Gastroesophageal sphincter (tissue), 4 donors: ENCODE measurements around the gene GGTA1. TPM values are rescaled to one million over a fixed set of nuclear protein-coding genes. Genes with fewer than 3 reads are reported as not detected.

Experiments used
- ATAC-seq: fragments of 150-250 bp; one replicate; pipeline ENCODE4 v1.9.1; 2016; ENCODE audit warnings: mild to moderate bottlenecking, moderate library complexity
- H3K27ac ChIP-seq, 4 donors: fragments of 200-600 bp; sonication (generic) in 3 of 4; 1 replicate in 3 of 4; 2 replicates in 1 of 4; pipeline ENCODE4 v1.5.1; 2016 to 2019
- H3K27me3 ChIP-seq: fragments of 200-600 bp; sonication (generic); one replicate; pipeline ENCODE4 v1.5.1; 2019
- H3K36me3 ChIP-seq, 2 donors: fragments of 200-600 bp; sonication (generic); one replicate each; pipeline ENCODE4 v1.5.1; 2019; ENCODE audit warnings: control low read depth in 1 of 2
- H3K4me1 ChIP-seq, 3 donors: fragments of 200-600 bp; sonication (generic); 1 replicate in 2 of 3; 2 replicates in 1 of 3; pipeline ENCODE4 v1.5.1; 2016 to 2019; ENCODE audit warnings: control low read depth in 2 of 3
- H3K4me3 ChIP-seq, 2 donors: fragments of 200-600 bp; sonication (generic); one replicate each; pipeline ENCODE4 v1.5.1; 2019; ENCODE audit warnings: mild to moderate bottlenecking in 1 of 2, moderate library complexity in 1 of 2
- H3K9me3 ChIP-seq, 3 donors: fragments of 200-600 bp; sonication (generic); one replicate each; pipeline ENCODE4 v1.5.1; 2017 to 2019; ENCODE audit warnings: control low read depth in 2 of 3
- CTCF ChIP-seq, 4 experiments: fragments of 200-600 bp in 2 of 4; fragments of 450-650 bp in 2 of 4; sonication (generic) in 1 of 4; IDR thresholded peaks; one replicate each; pipeline ENCODE4 v1.5.1; 2017 to 2019; ENCODE audit warnings: antibody characterized with exemption in 4 of 4, mild to moderate bottlenecking in 2 of 4, moderate library complexity in 2 of 4
- EP300 ChIP-seq: sonication (generic); formaldehyde crosslinking; IDR thresholded peaks from one replicate; pipeline ENCODE4 v1.6.1; 2017; ENCODE audit warnings: antibody characterized with exemption, mild to moderate bottlenecking
- POLR2A ChIP-seq, 2 donors: fragments of 450-650 bp; IDR thresholded peaks; one replicate each; pipeline ENCODE4 v1.6.1; 2017; ENCODE audit warnings: antibody characterized with exemption in 2 of 2, mild to moderate bottlenecking in 2 of 2, moderate library complexity in 1 of 2
- POLR2AphosphoS5 ChIP-seq: sonication (generic); formaldehyde crosslinking; IDR thresholded peaks from one replicate; pipeline ENCODE4 v1.6.1; 2017; ENCODE audit warnings: antibody characterized with exemption
- WGBS, 2 donors: methylation state at CpG; one replicate each; pipeline ENCODE4 v1.1.5; 2018; ENCODE audit warnings: low coverage in 1 of 2; 5-methylcytosine and 5-hydroxymethylcytosine counted together
- total RNA-seq, 4 donors: library from RNA; depleted of rRNA; stranded (reverse); fragments of >200 nt; gene quantifications; one replicate each; pipeline ENCODE4 v1.1.0, GENCODE V29; 2016

GGTA1 gene
- total RNA-seq, 4 donors from 2014 or later: 5.1 to 22.2 (median 7.2) TPM

DNA sequence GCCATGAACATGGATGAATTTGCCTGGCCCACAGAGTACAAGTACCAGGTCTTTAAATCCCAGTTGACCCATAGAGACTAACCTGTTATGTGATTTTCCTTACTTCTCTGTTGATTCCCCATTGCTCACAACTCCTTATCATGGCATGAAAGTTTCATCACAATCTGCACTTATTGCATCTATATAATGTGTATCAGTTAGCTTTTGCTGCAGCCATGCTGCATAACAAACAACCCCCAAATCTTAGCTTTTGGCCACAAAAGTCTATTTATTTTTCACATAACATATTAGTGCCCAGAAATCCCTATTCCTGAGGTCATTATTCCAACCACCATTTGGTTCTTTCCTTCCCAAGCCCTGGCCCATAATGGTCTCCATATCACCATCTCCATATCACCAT is 3.7 kb downstream of the GGTA1 start:
- ATAC-seq: no peak
- no peaks in the 10 kb centered on the region for H3K27me3 ChIP-seq
- no peaks in the 10 kb centered on the region for H3K9me3 ChIP-seq
- H3K4me3 ChIP-seq: no peak overlapping the region
- peaks cover 0 to 34% (median 7%) of the 10 kb centered on the region in 3 donors for H3K4me1 ChIP-seq
- TF ChIP-seq EP300 (no peak), POLR2A (IDR thresholded peaks at IDR 0.05) (no peak), CTCF (IDR thresholded peaks at IDR 0.05) (no peak), POLR2AphosphoS5 (no peak)
- no peak overlapping the region for H3K27ac ChIP-seq
- H3K36me3 ChIP-seq: no peaks in the 10 kb centered on the region

DNA sequence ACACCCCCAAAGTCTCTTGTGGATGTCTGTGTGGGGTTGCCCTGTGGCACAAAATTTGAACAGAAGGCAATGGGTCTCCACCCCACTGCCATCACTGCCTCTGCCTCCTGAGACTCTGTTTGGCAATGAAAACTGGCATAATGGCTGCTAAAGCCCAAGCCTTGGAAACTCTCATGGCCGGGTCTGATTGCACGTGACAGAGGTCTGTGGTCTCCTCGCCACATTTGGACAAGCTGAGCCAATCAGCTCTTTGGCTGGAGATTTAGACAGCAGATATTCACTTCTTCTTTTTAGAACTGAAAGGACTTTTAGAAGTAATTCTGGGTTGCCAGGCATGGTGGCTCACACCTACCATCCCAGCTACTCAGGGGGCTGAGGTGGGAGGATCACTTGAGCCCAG is 5.5 kb downstream of the GGTA1 start:
- no peaks in the 10 kb centered on the region for H3K27me3 ChIP-seq
- no CpG with 5 or more reads among the region's 3 CpGs for WGBS, 2 donors
- H3K36me3 ChIP-seq: no peaks in the 10 kb centered on the region
- no peak overlapping the region for H3K4me3 ChIP-seq
- TF ChIP-seq EP300 (no peak), POLR2A (IDR thresholded peaks at IDR 0.05) (no peak), POLR2AphosphoS5 (no peak), CTCF (IDR thresholded peaks at IDR 0.05) (no peak)
- H3K27ac ChIP-seq: peak overlapping the region in 1 of 4 donors; percentile 37
- no peaks in the 10 kb centered on the region for H3K9me3 ChIP-seq
- no peak for ATAC-seq
- peaks cover 0 to 17% (median 2%) of the 10 kb centered on the region in 3 donors for H3K4me1 ChIP-seq

- Histone ChIP-seq H3K36me3 (no peaks in the 10 kb centered on the region), H3K27ac (no peak overlapping the region), H3K4me1 (peaks cover 0 to 12% (median 0%) of the 10 kb centered on the region in 3 donors), H3K9me3 (no peaks in the 10 kb centered on the region), H3K27me3 (no peaks in the 10 kb centered on the region), H3K4me3 (no peak overlapping the region)
- ATAC-seq: no peak
- 55 to 62% methylated on average over 2 to 4 of the region's 5 CpGs for WGBS, 2 donors
- TF ChIP-seq CTCF (IDR thresholded peaks at IDR 0.05) (no peak), POLR2A (IDR thresholded peaks at IDR 0.05) (no peak), POLR2AphosphoS5 (no peak), EP300 (no peak)
Observed at GRCh38 chr9:121491111-121491510, 8.5 kb downstream of the GGTA1 start.

DNA sequence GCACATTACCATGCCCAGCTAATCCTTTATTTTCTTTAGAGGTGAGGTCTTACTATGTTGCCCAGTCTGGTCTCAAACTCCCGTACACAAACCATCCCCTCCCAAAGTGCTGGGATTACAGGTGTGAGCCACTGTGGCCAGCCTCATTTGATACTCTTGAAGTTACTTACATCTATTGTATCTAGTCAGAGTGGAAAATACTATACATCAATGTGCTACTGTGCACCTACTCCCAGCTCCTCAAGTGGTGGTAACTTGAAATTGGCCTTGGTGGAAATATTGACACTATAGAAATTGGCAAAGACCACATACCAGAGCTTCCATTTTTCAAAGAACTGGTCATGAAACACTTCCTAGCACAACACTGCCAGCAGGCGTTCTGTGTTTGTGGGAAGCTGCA is 10.3 kb downstream of the GGTA1 start:
- ATAC-seq: no peak
- Histone ChIP-seq H3K36me3 (no peaks in the 10 kb centered on the region), H3K4me1 (peaks cover 0 to 30% (median 0%) of the 10 kb centered on the region in 3 donors), H3K27me3 (no peaks in the 10 kb centered on the region), H3K4me3 (no peak overlapping the region), H3K9me3 (no peaks in the 10 kb centered on the region), H3K27ac (no peak overlapping the region)
- 83% methylated on average over 2 of the region's 2 CpGs; no CpG with 5 or more reads in 1 of the 2 donors for WGBS, 2 donors
- TF ChIP-seq POLR2AphosphoS5 (no peak), CTCF (IDR thresholded peaks at IDR 0.05) (no peak), POLR2A (IDR thresholded peaks at IDR 0.05) (no peak), EP300 (no peak)

DNA sequence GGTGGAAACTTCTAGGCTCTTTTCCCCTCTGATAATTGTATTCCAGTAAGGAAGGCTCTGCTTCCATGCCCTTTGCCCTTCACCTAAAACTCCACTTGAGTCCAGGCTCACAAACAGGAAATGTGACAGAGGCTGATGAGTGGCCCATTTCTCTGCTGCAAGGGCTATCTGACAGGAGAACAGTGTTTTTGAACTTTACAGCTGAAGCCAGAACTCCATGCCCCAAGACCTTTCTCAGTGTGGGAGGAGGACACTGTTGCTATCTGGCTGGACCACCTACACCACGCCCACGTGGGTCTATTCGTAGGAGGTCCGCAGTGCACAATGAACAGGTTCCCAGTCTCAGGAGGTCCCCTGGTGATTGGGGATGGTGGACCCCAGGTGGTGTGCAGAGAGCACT is 13.6 kb downstream of the GGTA1 start:
- WGBS, 2 donors: 83% methylated on average over 1 of the region's 4 CpGs; no CpG with 5 or more reads in 1 of the 2 donors

More for the DNA sequence above, 13.6 kb downstream of the GGTA1 start:
- Histone ChIP-seq H3K9me3 (no peaks in the 10 kb centered on the region), H3K4me1 (peaks cover 0 to 44% (median 0%) of the 10 kb centered on the region in 3 donors), H3K27me3 (no peaks in the 10 kb centered on the region), H3K36me3 (no peaks in the 10 kb centered on the region), H3K4me3 (no peak overlapping the region), H3K27ac (peak overlapping the region in 3 of 4 donors; percentile 73 to 77 (median 77))
- TF ChIP-seq CTCF (IDR thresholded peaks at IDR 0.05) (no peak), POLR2AphosphoS5 (no peak), EP300 (no peak), POLR2A (IDR thresholded peaks at IDR 0.05) (no peak)
- peak; percentile 32 for ATAC-seq
